GM19463 (cell line): ENCODE results near the gene SNF8.
A peak's percentile ranks its signal among the peaks of the same experiment; 100 is the strongest.
"Not testable (repeated sequence)": the region's sequence is repeated elsewhere in the genome, so short reads cannot be mapped to it uniquely, and the experiment has no call there.

Experiments used
- ATAC-seq: cut with Tn5 transposase; IDR thresholded peaks from one replicate; pipeline ENCODE4 v1.9.1; 2021; ENCODE audit warnings: mild to moderate bottlenecking, moderate library complexity; ENCODE audit not compliant: unreplicated experiment

Gene SNF8, protein sequence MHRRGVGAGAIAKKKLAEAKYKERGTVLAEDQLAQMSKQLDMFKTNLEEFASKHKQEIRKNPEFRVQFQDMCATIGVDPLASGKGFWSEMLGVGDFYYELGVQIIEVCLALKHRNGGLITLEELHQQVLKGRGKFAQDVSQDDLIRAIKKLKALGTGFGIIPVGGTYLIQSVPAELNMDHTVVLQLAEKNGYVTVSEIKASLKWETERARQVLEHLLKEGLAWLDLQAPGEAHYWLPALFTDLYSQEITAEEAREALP

GRCh38 chr17:48944515-48945260, at the start of gene SNF8:
Gene SNF8, minus strand, starts transcription at chr17:48944842. Its CDS starts 108 bp downstream, at chr17:48944734.
- peak; percentile 95 for ATAC-seq

- no peak for ATAC-seq
These were observed 49.3 kb upstream of the SNF8 start for GRCh38 chr17:48993951-48994350.

GRCh38 chr17:48993305-48993704, 48.7 kb upstream of the SNF8 start:
- ATAC-seq = no peak

DNA sequence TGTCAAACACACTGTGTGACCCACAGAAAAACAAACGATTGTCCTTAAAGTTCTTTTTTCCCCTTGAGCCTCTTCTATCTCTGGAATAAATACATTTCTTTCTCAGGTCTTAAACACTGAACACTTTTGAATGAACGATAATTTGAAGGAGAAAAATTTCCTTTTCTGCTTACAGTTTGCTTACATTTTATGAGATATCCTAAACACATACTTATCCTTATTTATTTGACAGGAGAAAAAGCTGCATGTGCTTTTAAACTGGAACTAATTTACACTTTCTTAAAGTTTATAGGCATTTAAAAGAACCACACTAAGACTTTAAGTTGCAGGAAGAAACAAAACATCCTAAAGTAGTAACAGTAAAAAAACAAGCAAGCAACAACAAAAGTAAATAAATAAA, 47.8 kb upstream of the SNF8 start:
- ATAC-seq = no peak

DNA sequence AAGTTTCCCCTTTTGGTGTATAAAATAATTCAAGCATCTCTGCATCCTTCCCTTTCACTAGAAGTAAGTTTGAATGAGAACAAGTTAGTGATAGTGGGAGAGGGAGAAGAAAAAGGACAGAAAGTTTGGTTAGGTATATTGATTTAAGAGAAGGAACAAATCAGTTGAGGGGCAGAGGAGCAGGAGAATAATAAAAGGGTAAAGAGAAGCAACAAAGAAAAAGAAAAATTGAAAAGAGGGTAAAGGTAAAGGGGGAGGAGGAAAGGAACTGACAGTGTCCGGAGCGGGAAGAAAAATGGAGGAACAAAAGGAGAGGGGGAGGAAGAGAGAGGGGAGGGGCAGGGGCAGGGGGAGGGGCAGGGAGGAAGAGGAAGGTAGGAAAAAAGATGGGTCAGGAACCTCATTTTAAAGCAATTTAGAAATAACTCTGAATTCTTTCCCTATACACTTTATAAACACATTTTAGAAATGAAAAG, 46.3 kb upstream of the SNF8 start:
- no peak for ATAC-seq

- no peak for ATAC-seq
These were observed 44.5 kb upstream of the SNF8 start for GRCh38 chr17:48989100-48989499.

DNA sequence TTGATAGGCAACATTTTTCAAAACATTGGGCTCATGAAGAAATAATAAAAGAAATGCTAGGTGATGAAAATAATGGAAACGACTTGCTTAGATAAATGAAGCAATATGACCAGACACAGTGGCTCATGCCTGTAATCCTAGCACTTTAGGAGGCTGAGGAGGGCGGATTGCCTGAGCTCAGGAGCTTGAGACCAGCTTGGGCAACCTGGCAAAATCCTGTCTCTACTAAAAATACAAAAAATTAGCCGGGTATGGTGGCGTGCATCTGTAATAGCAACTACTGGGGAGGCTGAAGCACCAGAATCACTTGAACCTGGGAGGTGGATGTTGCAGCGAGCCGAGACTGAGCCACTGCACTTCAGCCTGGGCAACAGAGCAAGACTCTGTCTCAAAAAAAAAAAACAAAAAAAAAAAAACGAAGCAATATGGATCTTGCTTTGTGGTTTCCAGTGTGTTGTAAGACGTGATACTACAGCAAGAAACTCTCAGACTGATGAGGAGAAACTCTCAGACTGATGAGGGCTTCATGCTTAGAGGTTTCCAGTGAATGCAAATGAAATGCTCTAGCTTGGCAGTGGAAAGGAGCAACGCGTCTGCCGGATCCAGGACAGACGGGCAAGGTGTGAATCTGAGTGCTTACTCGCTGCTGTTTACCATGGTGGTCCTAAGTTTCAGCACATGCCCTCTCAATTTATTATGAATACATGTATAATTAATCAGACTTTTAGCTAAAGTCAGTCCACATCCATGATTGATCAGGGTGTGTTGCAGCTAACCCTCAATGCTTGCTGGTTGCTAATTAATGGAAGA, 41.0 kb upstream of the SNF8 start:
- no peak for ATAC-seq

GRCh38 chr17:48981927-48982539, 37.4 kb upstream of the SNF8 start:
- ATAC-seq = no peak

DNA sequence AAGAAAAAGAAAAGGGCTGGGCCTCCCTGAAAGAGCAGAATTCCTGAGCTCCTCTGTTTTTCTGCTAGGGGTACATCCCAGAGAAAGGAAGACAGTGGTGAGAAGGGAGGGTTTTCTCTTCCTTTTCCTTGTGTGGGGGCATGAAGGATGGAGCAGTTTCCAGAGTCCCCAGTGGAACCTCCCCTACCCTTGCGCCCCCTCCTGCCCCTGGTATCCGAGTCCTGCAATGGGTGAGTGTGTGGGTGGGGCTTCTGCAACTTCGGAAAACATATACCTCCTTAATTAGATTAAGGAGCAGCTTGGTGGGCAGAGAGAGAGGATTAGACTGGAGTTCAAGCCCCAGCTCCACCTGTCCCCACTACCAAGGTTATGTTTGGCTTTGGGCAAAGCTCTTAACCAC, 29.2 kb upstream of the SNF8 start:
- ATAC-seq = no peak

GRCh38 chr17:48972749-48973097, 28.1 kb upstream of the SNF8 start:
- ATAC-seq = no peak

DNA sequence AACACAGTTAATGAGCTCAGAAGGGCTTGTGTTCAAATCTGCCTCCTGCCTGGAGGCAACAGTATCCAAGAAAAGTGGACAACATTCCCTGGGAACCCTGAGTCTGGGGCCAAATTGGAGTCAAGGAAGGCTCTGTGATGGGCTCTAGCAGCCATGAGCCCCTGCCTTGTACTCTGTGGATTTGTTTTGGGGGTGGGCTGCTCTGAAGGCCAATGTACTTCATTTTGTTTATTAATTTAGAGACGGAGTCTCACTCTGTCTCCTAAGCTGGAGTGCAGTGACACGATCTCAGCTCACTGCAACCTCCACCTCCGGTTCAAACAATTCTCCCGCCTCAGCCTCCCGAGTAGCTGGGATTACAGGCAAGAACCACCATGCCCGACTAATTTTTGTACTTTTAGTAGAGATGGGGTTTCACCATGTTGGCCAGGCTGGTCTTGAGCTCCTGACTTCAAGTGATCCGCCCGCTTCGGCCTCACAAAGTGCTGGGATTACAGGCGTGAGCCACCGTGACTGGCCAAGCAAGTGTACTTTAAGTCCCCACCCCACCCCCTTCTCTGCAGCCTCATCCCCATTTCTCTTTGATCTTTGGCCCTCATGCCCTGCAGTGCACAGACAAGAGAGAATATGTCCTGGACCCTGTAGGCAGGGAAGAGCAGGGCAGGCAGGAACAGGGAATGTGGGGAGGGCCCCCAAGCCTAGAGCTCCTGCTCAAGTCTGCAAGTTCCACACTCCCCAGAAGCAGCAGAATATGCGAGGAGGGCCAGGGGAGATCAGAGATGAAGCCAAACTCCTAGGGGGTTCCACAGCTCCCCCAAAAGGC, 26.4 kb upstream of the SNF8 start:
- no peak for ATAC-seq

GRCh38 chr17:48970224-48970623, 25.6 kb upstream of the SNF8 start:
- ATAC-seq = no peak

DNA sequence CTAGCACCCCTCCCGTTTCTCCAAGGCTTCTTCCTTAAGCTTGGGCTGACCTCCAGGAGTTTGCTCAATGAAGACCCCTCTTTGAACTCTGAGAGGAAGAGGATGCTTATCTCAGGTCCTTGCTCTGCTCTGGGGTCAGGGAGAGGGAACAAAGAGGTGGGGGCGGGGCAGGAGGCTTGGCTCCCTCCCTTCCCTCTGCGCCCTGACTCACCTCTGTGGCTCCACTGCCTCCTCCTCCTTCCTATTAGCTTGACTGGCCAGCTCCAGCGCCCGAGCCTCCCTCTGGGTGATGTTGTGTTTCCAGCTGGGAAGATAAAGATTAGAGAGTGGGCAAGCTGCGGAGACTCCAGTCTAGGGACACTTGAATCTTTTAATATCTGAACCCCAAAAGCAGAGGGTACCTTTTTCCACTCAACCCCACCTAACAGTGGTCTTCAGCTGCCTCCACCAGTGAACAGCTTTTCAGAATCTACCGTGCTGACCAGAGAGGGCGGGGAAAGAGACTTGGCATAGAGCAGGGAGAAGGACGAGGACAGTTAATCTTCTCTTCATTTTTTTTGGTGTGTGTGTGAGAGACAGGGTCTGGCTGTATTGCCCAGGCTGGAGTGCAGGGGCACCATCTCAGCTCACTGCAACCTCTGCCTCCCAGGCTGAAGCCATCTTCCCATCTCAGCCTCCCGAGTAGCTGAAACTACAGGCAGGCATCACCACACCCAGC, 17.0 kb upstream of the SNF8 start:
- no peak for ATAC-seq

DNA sequence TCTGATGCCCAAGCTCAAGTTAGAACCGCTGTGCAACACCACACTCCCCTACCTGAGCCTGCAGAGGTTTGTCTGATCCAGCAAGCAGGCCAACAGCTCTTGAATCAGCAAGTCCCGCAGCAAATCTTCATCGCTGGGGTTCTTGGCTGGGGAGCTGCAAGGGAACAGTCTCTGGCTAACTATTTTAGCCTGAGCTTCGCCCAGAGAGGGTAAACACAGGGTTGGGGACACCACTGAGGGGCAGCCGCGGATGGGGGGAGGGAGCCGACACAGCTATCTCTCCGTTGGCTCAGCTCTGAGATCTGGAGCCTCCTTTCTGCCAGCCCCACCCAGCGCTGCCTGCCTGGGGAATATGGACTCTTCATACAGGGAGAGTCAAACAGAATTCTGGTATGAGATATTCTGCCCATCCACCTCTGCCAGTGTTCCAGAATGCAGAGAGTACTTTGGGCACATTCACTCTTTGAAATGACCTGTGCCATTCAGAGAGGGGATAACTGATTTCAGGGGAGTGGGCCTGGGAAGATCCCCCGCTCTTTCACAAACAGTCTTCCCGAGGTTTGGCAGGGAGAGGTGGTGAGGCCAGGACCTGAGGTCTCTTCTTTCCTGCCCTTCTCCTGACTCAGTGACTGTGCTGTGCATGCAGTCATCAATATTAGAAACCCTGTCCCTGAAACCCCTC, 16.3 kb upstream of the SNF8 start:
- no peak for ATAC-seq

- no peak for ATAC-seq
These were observed 9.7 kb upstream of the SNF8 start for GRCh38 chr17:48954300-48954755.

DNA sequence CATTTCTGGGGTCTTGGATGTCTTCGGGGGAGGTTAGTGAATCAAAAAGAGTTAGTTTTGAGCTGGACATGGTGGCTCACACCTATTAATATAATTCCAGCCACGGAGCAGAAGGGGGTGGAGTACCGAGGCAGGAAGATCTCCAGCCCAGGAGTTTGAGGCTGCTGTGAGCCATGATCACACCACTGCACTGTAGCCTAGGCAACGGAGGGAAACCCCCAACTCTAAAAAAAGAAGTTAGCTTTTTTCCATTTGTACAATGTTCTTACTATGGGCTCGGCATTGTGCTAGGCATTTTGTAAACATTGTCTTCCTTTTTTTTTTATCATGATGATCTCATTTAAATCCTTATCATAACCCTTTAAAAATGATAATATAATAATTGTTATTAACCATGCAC, 8.3 kb upstream of the SNF8 start:
- no peak for ATAC-seq

- no peak for ATAC-seq
These were observed 6.9 kb upstream of the SNF8 start for GRCh38 chr17:48951572-48951971.

- not testable (repeated sequence) for ATAC-seq
These were observed 614 bp upstream of the SNF8 start for GRCh38 chr17:48945261-48945651.

DNA sequence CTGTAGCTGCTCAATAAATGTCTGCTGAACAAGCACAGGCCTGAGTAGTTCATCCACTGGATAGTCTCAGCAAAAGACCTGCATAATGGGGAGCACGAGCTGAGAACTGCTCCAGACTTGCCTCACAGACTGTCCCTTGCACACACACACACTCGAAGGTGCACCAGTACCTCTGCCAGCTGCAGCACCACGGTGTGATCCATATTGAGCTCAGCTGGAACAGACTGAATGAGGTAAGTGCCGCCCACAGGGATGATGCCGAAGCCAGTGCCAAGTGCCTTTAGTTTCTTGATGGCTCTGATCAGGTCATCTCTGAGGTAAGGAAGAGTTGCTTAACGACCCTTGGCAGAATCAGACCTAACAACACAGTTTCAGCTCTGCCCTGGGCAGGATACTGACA, 11.6 kb downstream of the SNF8 start:
- ATAC-seq = no peak
